K562 (cell line): ENCODE data around the gene BCL3. TPM values are rescaled to one million over a fixed set of nuclear protein-coding genes. Genes with fewer than 3 reads are reported as not detected.

Source experiments
- BACH1 ChIP-seq: fragments of 200-800 bp; sonication (Bioruptor generic); IDR thresholded peaks from 2 replicates; pipeline ENCODE4 v1.6.1; 2016; ENCODE audit warnings: missing genetic modification characterization, missing compliant biosample characterization
- CBX8 ChIP-seq: fragments of 200-600 bp; sonication (generic); IDR thresholded peaks from 2 replicates; pipeline ENCODE4 v1.6.1; 2012; ENCODE audit warnings: borderline replicate concordance, mixed run types, low read depth, mild to moderate bottlenecking, moderate library complexity, mixed read lengths, low read length, control low read depth, inconsistent platforms; ENCODE audit not compliant: poor library complexity, severe bottlenecking; ENCODE audit errors: extremely low read depth
- CHAMP1 ChIP-seq: fragments of 450-650 bp; IDR thresholded peaks from 2 replicates; pipeline ENCODE4 v1.6.1; 2016; ENCODE audit warnings: mild to moderate bottlenecking
- CHD4 ChIP-seq: fragments of 200-600 bp; sonication (generic); IDR thresholded peaks from 3 replicates; pipeline ENCODE4 v1.6.1; 2012; ENCODE audit warnings: low read depth, mild to moderate bottlenecking, mixed read lengths, low read length, inconsistent platforms; ENCODE audit not compliant: insufficient read depth, insufficient replicate concordance, poor library complexity, severe bottlenecking
- DPF2 ChIP-seq: fragments of 450-650 bp; IDR thresholded peaks from 2 replicates; pipeline ENCODE4 v1.6.1; 2016
- ESRRB ChIP-seq: fragments of 250-450 bp; sonication (Bioruptor Pico); IDR thresholded peaks from 2 replicates; pipeline ENCODE4 v1.5.0; 2020; ENCODE audit warnings: mild to moderate bottlenecking, moderate library complexity, borderline replicate concordance
- GABPA ChIP-seq: fragments of 200-800 bp; sonication (Bioruptor generic); conservative IDR thresholded peaks from 2 replicates; pipeline ENCODE4 v1.6.1; 2016; ENCODE audit warnings: low read depth, missing genetic modification characterization, missing compliant biosample characterization
- KLF10 ChIP-seq: fragments of 250-450 bp; sonication (Bioruptor Pico); IDR thresholded peaks from 2 replicates; pipeline ENCODE4 v1.6.1; 2021; ENCODE audit warnings: matching md5 sums
- L3MBTL2 ChIP-seq: fragments of 450-650 bp; IDR thresholded peaks from 2 replicates; pipeline ENCODE4 v1.6.1; 2016; ENCODE audit warnings: mild to moderate bottlenecking, moderate library complexity
- MBD1 ChIP-seq: fragments of 250-450 bp; sonication (Bioruptor Pico); IDR thresholded peaks from 2 replicates; pipeline ENCODE4 v1.8.0; 2022; ENCODE audit warnings: inconsistent platforms
- NCOA4 ChIP-seq: fragments of 450-650 bp; IDR thresholded peaks from 2 replicates; pipeline ENCODE4 v1.6.1; 2018; ENCODE audit warnings: mild to moderate bottlenecking; ENCODE audit not compliant: partially characterized antibody
- NR1H2 ChIP-seq: sonication (generic); formaldehyde crosslinking; IDR thresholded peaks from 2 replicates; pipeline ENCODE4 v1.4.0; 2020; ENCODE audit warnings: mild to moderate bottlenecking, missing genetic modification reagents
- RBM14 ChIP-seq: fragments of 200-400 bp; formaldehyde crosslinking; IDR thresholded peaks from 2 replicates; pipeline ENCODE4 v1.6.1; 2018; ENCODE audit warnings: low read depth, mild to moderate bottlenecking, low read length, moderate library complexity, borderline replicate concordance; ENCODE audit not compliant: insufficient read depth
- SAFB2 ChIP-seq: fragments of 200-400 bp; formaldehyde crosslinking; IDR thresholded peaks from 2 replicates; pipeline ENCODE4 v1.6.1; 2018; ENCODE audit warnings: borderline replicate concordance, low read length, low read depth, moderate library complexity; ENCODE audit not compliant: severe bottlenecking
- SP1 ChIP-seq: sonication (generic); formaldehyde crosslinking; IDR thresholded peaks from 2 replicates; pipeline ENCODE4 v1.8.1; 2022; ENCODE audit warnings: mild to moderate bottlenecking, missing genetic modification reagents
- STAT5A ChIP-seq: IDR thresholded peaks from 2 replicates; pipeline ENCODE4 v1.6.1; 2012; ENCODE audit warnings: low read length, inconsistent platforms, borderline replicate concordance
- TCF7L2 ChIP-seq: fragments of 150-350 bp; IDR thresholded peaks from 2 replicates; pipeline ENCODE4 v1.6.1; 2016; ENCODE audit warnings: low read depth, mild to moderate bottlenecking, low read length, moderate library complexity
- XRCC5 ChIP-seq: fragments of 200-400 bp; formaldehyde crosslinking; IDR thresholded peaks from 2 replicates; pipeline ENCODE4 v1.6.1; 2017; ENCODE audit warnings: low read depth, mild to moderate bottlenecking, low read length
- YY1 ChIP-seq, 3 experiments: IDR thresholded peaks; 2 replicates each; pipeline ENCODE4 v1.6.1; 2011; ENCODE audit warnings: low read length in 2 of 3, mild to moderate bottlenecking in 2 of 3, moderate library complexity in 2 of 3, borderline replicate concordance in 1 of 3, control low read depth in 1 of 3, low read depth in 1 of 3; ENCODE audit not compliant: insufficient read depth in 3 of 3, insufficient replicate concordance in 2 of 3, control insufficient read depth in 1 of 3, insufficient read length in 1 of 3; ENCODE audit errors: extremely low read depth in 1 of 3
- ZBTB8A ChIP-seq: fragments of 450-650 bp; IDR thresholded peaks from 2 replicates; pipeline ENCODE4 v1.6.1; 2018; ENCODE audit warnings: mild to moderate bottlenecking, moderate library complexity; ENCODE audit not compliant: partially characterized antibody
- ZNF24 ChIP-seq: fragments of 450-650 bp; IDR thresholded peaks from 2 replicates; pipeline ENCODE4 v1.6.1; 2016
- ZNF583 ChIP-seq: fragments of 250-450 bp; sonication (Bioruptor Pico); IDR thresholded peaks from 2 replicates; pipeline ENCODE4 v1.4.0; 2020
- ZNF79 ChIP-seq: fragments of 250-450 bp; sonication (Bioruptor Pico); IDR thresholded peaks from 2 replicates; pipeline ENCODE4 v1.4.0; 2020; ENCODE audit warnings: low read depth, mild to moderate bottlenecking, moderate library complexity
- polyA plus RNA-seq, 8 experiments: library from polyadenylated mRNA; depleted of rRNA in 4 of 8; stranded (reverse) in 5 of 8; unstranded in 3 of 8; fragments of >200 nt; fragmentation: Nextera tagmentation in 2 of 8; fragmentation: Illumina TruSeq in 1 of 8; extraction: Ambion mirVana in 2 of 8; extraction: Trizol in 1 of 8; gene quantifications; 2 replicates each; pipeline versions ENCODE4 v1.2.1 to v1.2.3, GENCODE V29; 2011 to 2014; ENCODE audit warnings: inconsistent platforms in 1 of 8, missing spikeins in 1 of 8
- total RNA-seq, 7 experiments: library from RNA; depleted of rRNA in 6 of 7; stranded (reverse); fragments of >200 nt in 6 of 7; fragmentation: Illumina TruSeq in 2 of 7; extraction: Trizol in 2 of 7; gene quantifications; 2 replicates each; pipeline versions ENCODE4 v1.2.1 to v1.2.3, GENCODE V29; 2011 to 2021; ENCODE audit warnings: low replicate concordance in 1 of 7
- TF ChIP-seq, protein P1 (sequence below): fragments of 450-650 bp; IDR thresholded peaks from 2 replicates; pipeline ENCODE4 v1.6.1; 2016

Gene BCL3
- total and polyA plus RNA-seq, 9 of the 15 experiments (the other 6 are each of a cell fraction or from before 2014, with no cell fraction given) = 0.03 to 2.4 (median 0.50) TPM; not detected in 1

GRCh38 chr19:44741841-44742329, 6.6 kb upstream of the BCL3 start (continued):
- TF ChIP-seq MBD1 (CRISPR knock-in tag) (no peak), XRCC5 (no peak), STAT5A (no peak), ESRRB (no peak), CHD4 (no peak), SP1 (CRISPR knock-in tag) (no peak), TCF7L2 (no peak), RBM14 (no peak), ZNF24 (no peak), CHAMP1 (no peak), NR1H2 (CRISPR knock-in tag) (no peak), NCOA4 (no peak), ZNF583 (CRISPR knock-in tag) (0 out of 2 replicates have a peak, but pooled peaks have one; percentile 25), BACH1 (tag) (peak; percentile 46; the same call in 1 of the 2 replicates), DPF2 (peak; percentile 91), SAFB2 (no peak), CBX8 (no peak), ZBTB8A (no peak), ZNF79 (CRISPR knock-in tag) (no peak), YY1 (IDR thresholded peaks at IDR 0.05; ENCODE audit: borderline replicate concordance in 1 of 3, control insufficient read depth in 1 of 3, extremely low read depth in 1 of 3, insufficient read depth in 3 of 3, insufficient read length in 1 of 3, insufficient replicate concordance in 2 of 3, low read depth in 1 of 3, low read length in 2 of 3) (peak in 1 of 3 experiments; percentile 9), GABPA (tag) (peak; percentile 24; the same call in 1 of the 2 replicates), KLF10 (CRISPR knock-in tag) (no peak), L3MBTL2 (peak; percentile 74)
- TF ChIP-seq, protein P1, sequence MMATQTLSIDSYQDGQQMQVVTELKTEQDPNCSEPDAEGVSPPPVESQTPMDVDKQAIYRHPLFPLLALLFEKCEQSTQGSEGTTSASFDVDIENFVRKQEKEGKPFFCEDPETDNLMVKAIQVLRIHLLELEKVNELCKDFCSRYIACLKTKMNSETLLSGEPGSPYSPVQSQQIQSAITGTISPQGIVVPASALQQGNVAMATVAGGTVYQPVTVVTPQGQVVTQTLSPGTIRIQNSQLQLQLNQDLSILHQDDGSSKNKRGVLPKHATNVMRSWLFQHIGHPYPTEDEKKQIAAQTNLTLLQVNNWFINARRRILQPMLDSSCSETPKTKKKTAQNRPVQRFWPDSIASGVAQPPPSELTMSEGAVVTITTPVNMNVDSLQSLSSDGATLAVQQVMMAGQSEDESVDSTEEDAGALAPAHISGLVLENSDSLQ = no peak
